Thymus (tissue), 11 donors: ENCODE data around the gene NDUFAF4. TPM values are rescaled to one million over a fixed set of nuclear protein-coding genes. Genes with fewer than 3 reads are reported as not detected.
A peak's percentile ranks its signal among the peaks of the same experiment; 100 is the strongest.

ENCODE experiments used
- DNase-seq, 9 donors: peaks; one replicate each; pipeline ENCODE4 v3.0.0-alpha.2; 2013; ENCODE audit warnings: low spot score in 9 of 9, low read depth in 6 of 9, missing footprints in 1 of 9
- H3K27ac ChIP-seq, 2 donors: one replicate each; pipeline ENCODE4 v1.5.1; 2013; ENCODE audit warnings: control low read depth in 1 of 2, low read depth in 1 of 2, low read length in 1 of 2, mild to moderate bottlenecking in 1 of 2, moderate library complexity in 1 of 2
- H3K27me3 ChIP-seq, 2 donors: one replicate each; pipeline ENCODE4 v1.5.1; 2013; ENCODE audit warnings: low read length in 1 of 2; ENCODE audit not compliant: control insufficient read depth in 2 of 2, insufficient read depth in 1 of 2
- H3K36me3 ChIP-seq, 2 donors: one replicate each; pipeline ENCODE4 v1.5.1; 2013; ENCODE audit warnings: low read length in 1 of 2, mild to moderate bottlenecking in 1 of 2, moderate library complexity in 1 of 2; ENCODE audit not compliant: control insufficient read depth in 2 of 2, insufficient read depth in 2 of 2
- H3K4me1 ChIP-seq, 2 donors: one replicate each; pipeline ENCODE4 v1.5.1; 2013; ENCODE audit warnings: low read length in 2 of 2; ENCODE audit not compliant: control insufficient read depth in 2 of 2, insufficient read depth in 2 of 2
- H3K4me3 ChIP-seq, 2 donors: one replicate each; pipeline ENCODE4 v1.5.1; 2013; ENCODE audit warnings: low read length in 2 of 2, control low read depth in 1 of 2, mild to moderate bottlenecking in 1 of 2
- H3K9me3 ChIP-seq, 2 donors: one replicate each; pipeline ENCODE4 v1.5.1; 2013; ENCODE audit warnings: low read length in 1 of 2, mild to moderate bottlenecking in 1 of 2; ENCODE audit not compliant: control insufficient read depth in 2 of 2, insufficient read depth in 1 of 2
- WGBS: extraction: QIAGEN DNeasy Blood & Tissue Kit; methylation state at CpG from one replicate; pipeline ENCODE4 v1.1.7; 2013; 5-methylcytosine and 5-hydroxymethylcytosine counted together
- polyA plus RNA-seq: library from polyadenylated mRNA; stranded (reverse); fragments of 200-250 nt; gene quantifications from one replicate; pipeline ENCODE4 v1.2.3, GENCODE V29; 2013
- total RNA-seq: library from RNA; stranded (reverse); fragments of 120-200 nt; gene quantifications from one replicate; pipeline ENCODE4 v1.2.4, GENCODE V29; 2013
- donor health status: healthy.

The NDUFAF4 gene
- total and polyA plus RNA-seq, 2 donors: 32.3 to 47.5 TPM

DNA sequence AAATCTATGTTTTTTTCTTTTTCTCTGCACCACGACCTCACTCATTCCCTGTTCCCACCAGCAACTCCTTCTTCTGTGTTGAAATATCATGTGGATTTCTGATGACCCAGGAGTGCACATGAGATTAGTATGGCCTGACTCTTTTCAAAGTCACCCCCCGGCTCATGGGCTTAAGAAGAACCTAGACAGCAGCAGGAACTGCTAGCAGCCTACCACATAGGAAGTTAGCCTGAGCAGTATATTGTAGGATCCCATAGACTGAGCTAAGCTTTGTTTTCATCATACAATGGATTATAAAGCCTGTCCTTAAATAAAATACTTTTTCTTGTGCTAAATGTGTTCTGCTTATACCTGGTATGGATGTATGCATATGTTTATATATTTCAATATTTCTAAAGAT lies 33.5 kb upstream of the NDUFAF4 start:
- H3K27ac ChIP-seq: no peak overlapping the region
- no peaks in the 10 kb centered on the region for H3K36me3 ChIP-seq
- peaks cover 2 to 7% of the 10 kb centered on the region in 2 donors for H3K27me3 ChIP-seq
- no peaks in the 10 kb centered on the region for H3K9me3 ChIP-seq
- H3K4me3 ChIP-seq: no peak overlapping the region
- 89% methylated on average over 2 of the region's 2 CpGs for WGBS
- no peak for DNase-seq
- H3K4me1 ChIP-seq: no peaks in the 10 kb centered on the region

- no peaks in the 10 kb centered on the region for H3K36me3 ChIP-seq
- peaks cover 0 to 4% of the 10 kb centered on the region in 2 donors for H3K4me1 ChIP-seq
- no peak overlapping the region for H3K4me3 ChIP-seq
- no peak for DNase-seq
- no peaks in the 10 kb centered on the region for H3K9me3 ChIP-seq
- H3K27ac ChIP-seq: no peak overlapping the region
- WGBS: 83% methylated on average over 2 of the region's 2 CpGs
- peaks cover 2 to 7% of the 10 kb centered on the region in 2 donors for H3K27me3 ChIP-seq
These were observed 32.0 kb upstream of the NDUFAF4 start for GRCh38 chr6:96929741-96930140.

GRCh38 chr6:96927660-96928059 lies 30.0 kb upstream of the NDUFAF4 start:
- no peak overlapping the region for H3K27ac ChIP-seq
- 97% methylated on average over 4 of the region's 4 CpGs for WGBS
- peaks cover 0 to 10% of the 10 kb centered on the region in 2 donors for H3K4me1 ChIP-seq
- no peaks in the 10 kb centered on the region for H3K36me3 ChIP-seq
- H3K4me3 ChIP-seq: no peak overlapping the region
- peaks cover 2 to 7% of the 10 kb centered on the region in 2 donors for H3K27me3 ChIP-seq
- no peaks in the 10 kb centered on the region for H3K9me3 ChIP-seq
- no peak for DNase-seq

DNA sequence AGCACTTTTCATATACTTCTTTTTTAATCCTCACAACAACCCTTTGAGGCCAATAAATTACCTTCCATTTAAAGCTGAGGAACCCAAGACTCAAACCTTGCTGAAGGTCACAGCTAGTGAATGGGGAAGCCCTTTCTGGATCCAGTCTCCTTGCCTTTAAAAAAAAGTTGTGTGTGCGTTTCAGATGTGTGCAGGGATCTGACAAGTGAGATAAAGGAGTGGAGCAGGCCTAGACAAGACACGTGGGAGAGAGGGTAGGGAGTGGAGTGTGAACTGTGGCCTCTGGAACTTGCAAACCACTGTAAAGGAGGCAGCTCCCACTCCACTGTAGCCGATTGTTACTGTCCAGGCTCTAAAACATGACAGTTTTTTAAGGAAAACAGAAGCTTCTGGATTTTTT lies 28.7 kb upstream of the NDUFAF4 start:
- H3K36me3 ChIP-seq: no peaks in the 10 kb centered on the region
- no peak for DNase-seq
- H3K27ac ChIP-seq: no peak overlapping the region
- no peak overlapping the region for H3K4me3 ChIP-seq
- H3K4me1 ChIP-seq: peaks cover 0 to 10% of the 10 kb centered on the region in 2 donors
- WGBS: 91% methylated on average over 3 of the region's 3 CpGs
- H3K9me3 ChIP-seq: no peaks in the 10 kb centered on the region
- peaks cover 2 to 7% of the 10 kb centered on the region in 2 donors for H3K27me3 ChIP-seq

GRCh38 chr6:96925290-96925687 lies 27.6 kb upstream of the NDUFAF4 start:
- H3K36me3 ChIP-seq: no peaks in the 10 kb centered on the region
- H3K4me3 ChIP-seq: peak overlapping the region; percentile 62 to 82
- H3K9me3 ChIP-seq: no peaks in the 10 kb centered on the region
- no peak overlapping the region for H3K27ac ChIP-seq
- H3K27me3 ChIP-seq: peaks cover 2 to 4% of the 10 kb centered on the region in 2 donors
- peaks cover 0 to 10% of the 10 kb centered on the region in 2 donors for H3K4me1 ChIP-seq
- WGBS: 51% methylated on average over 8 of the region's 8 CpGs
- no peak for DNase-seq

GRCh38 chr6:96923871-96924493 lies 26.3 kb upstream of the NDUFAF4 start:
- Histone ChIP-seq H3K9me3 (no peaks in the 10 kb centered on the region), H3K4me1 (peaks cover 0 to 10% of the 10 kb centered on the region in 2 donors), H3K27ac (peak overlapping the region; percentile 84 to 93), H3K36me3 (no peaks in the 10 kb centered on the region), H3K27me3 (peaks cover 2 to 7% of the 10 kb centered on the region in 2 donors), H3K4me3 (peak overlapping the region; percentile 55 to 62)
- DNase-seq: peak in 2 of 9 donors; percentile 21
- 7% methylated on average over 34 of the region's 34 CpGs for whole genome bisulfite sequencing

DNA sequence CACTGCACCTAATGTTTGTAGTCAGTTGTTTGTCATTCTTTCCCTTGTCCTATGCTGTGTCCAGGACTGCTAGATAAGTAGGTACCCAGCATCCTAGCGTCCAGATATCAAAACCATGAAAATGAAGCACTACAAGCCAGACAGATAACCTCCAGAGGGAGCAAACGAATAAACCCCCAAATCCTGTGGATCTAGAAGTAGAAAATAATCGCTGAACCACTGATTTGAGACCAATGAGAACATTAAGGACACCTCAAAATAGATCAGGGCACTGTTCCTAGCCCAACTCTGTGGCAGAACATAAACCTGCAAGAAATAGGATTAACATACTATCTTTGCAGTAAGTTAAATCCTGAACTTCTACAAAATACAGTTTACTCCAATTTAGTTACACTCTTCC lies 25.7 kb upstream of the NDUFAF4 start:
- H3K27ac ChIP-seq: peak overlapping the region; percentile 84 to 93
- peaks cover 0 to 10% of the 10 kb centered on the region in 2 donors for H3K4me1 ChIP-seq
- no peaks in the 10 kb centered on the region for H3K9me3 ChIP-seq
- H3K36me3 ChIP-seq: no peaks in the 10 kb centered on the region
- no peak for DNase-seq
- WGBS: 94% methylated on average over 3 of the region's 3 CpGs
- H3K27me3 ChIP-seq: peaks cover 0 to 7% of the 10 kb centered on the region in 2 donors
- no peak overlapping the region for H3K4me3 ChIP-seq

DNA sequence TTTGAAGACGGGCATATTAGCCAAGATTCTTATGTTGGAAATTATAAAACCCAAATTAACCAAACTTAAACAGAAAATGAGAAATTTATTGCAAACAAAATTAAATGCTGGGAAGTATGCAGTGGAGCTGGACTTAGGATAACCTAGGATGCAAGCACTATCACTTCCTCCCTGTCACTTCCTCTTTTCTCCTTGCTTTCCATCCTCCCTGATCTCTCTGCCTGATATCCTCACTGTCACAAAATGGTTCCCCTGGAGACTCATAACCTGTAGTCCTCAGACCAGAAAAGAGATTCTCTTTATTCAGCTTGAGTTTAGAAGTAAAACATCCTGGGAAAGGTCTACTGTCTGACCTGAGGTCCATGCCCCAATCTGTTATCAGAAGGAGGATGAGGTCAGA lies 19.4 kb upstream of the NDUFAF4 start:
- no peak for DNase-seq
- no peak overlapping the region for H3K27ac ChIP-seq
- H3K4me1 ChIP-seq: no peaks in the 10 kb centered on the region
- WGBS: 97% methylated on average over 1 of the region's 1 CpG
- no peak overlapping the region for H3K4me3 ChIP-seq
- peaks cover 0 to 7% of the 10 kb centered on the region in 2 donors for H3K27me3 ChIP-seq
- H3K36me3 ChIP-seq: no peaks in the 10 kb centered on the region
- no peaks in the 10 kb centered on the region for H3K9me3 ChIP-seq

GRCh38 chr6:96913621-96914020 lies 15.9 kb upstream of the NDUFAF4 start:
- 95% methylated on average over 3 of the region's 3 CpGs for WGBS

More at GRCh38 chr6:96913621-96914020, 15.9 kb upstream of the NDUFAF4 start:
- Histone ChIP-seq H3K27me3 (peaks cover 0 to 13% of the 10 kb centered on the region in 2 donors), H3K27ac (no peak overlapping the region), H3K9me3 (no peaks in the 10 kb centered on the region), H3K36me3 (no peaks in the 10 kb centered on the region), H3K4me1 (no peaks in the 10 kb centered on the region), H3K4me3 (no peak overlapping the region)
- no peak for DNase-seq
